OCI-LY3 (cell line): Measurements from ENCODE around the gene WBP1.
A peak's percentile ranks its signal among the peaks of the same experiment; 100 is the strongest.

Source experiments
- H2AFZ ChIP-seq: fragments of 200-600, 300-600 bp; shearing (Covaris generic); 2 replicates; pipeline ENCODE4 v1.6.0; 2014; ENCODE audit warnings: antibody characterized with exemption, low read depth, low read length
- H3K27ac ChIP-seq: fragments of 200-600, 300-600 bp; sonication (generic); 2 replicates; pipeline ENCODE4 v1.5.1; 2014; ENCODE audit warnings: mild to moderate bottlenecking, low read length, moderate library complexity, mixed read lengths
- H3K27me3 ChIP-seq: fragments of 200-600, 300-600 bp; sonication (generic); 2 replicates; pipeline ENCODE4 v1.6.1; 2014; ENCODE audit warnings: low read depth, low read length, mixed read lengths
- H3K36me3 ChIP-seq: fragments of 200-600, 300-600 bp; sonication (generic); replicated peaks from 2 replicates; pipeline ENCODE3; 2014; ENCODE audit warnings: low read depth, low read length, mixed read lengths
- H3K4me1 ChIP-seq: fragments of 300-600, 200-600 bp; sonication (generic); 2 replicates; pipeline ENCODE4 v1.6.1; 2014; ENCODE audit warnings: low read length, mixed read lengths
- H3K4me2 ChIP-seq: fragments of 200-600, 300-600 bp; sonication (generic); 2 replicates; pipeline ENCODE4 v1.6.1; 2014; ENCODE audit warnings: low read length, mixed read lengths
- H3K4me3 ChIP-seq: fragments of 300-600, 200-600 bp; sonication (generic); 2 replicates; pipeline ENCODE4 v1.5.1; 2014; ENCODE audit warnings: antibody characterized with exemption, mild to moderate bottlenecking, low read length, moderate library complexity
- H3K79me2 ChIP-seq: fragments of 300-600, 200-600 bp; shearing (Covaris generic); 2 replicates; pipeline ENCODE4 v1.6.1; 2014; ENCODE audit warnings: mild to moderate bottlenecking, low read length, mixed read lengths
- H3K9ac ChIP-seq: fragments of 300-600, 200-600 bp; shearing (Covaris generic); 2 replicates; pipeline ENCODE4 v1.6.0; 2014; ENCODE audit warnings: mild to moderate bottlenecking, low read length, moderate library complexity
- H3K9me3 ChIP-seq: fragments of 200-600, 300-600 bp; shearing (Covaris generic); 2 replicates; pipeline ENCODE4 v1.6.1; 2014; ENCODE audit warnings: low read length, mixed read lengths; ENCODE audit not compliant: insufficient read depth
- H4K20me1 ChIP-seq: fragments of 200-600, 300-600 bp; sonication (generic); 2 replicates; pipeline ENCODE4 v1.6.1; 2016; ENCODE audit warnings: low read length, mixed read lengths; ENCODE audit not compliant: insufficient read depth
- CTCF ChIP-seq: fragments of 200-600, 300-600 bp; sonication (generic); IDR thresholded peaks from 2 replicates; pipeline ENCODE4 v1.5.1; 2014; ENCODE audit warnings: antibody characterized with exemption, low read length, low read depth
- EZH2phosphoT487 ChIP-seq: fragments of 200-600 bp; shearing (Covaris generic); IDR thresholded peaks from 2 replicates; pipeline ENCODE4 v1.6.1; 2018; ENCODE audit warnings: antibody characterized with exemption, mixed run types, low read depth

The WBP1 gene

GRCh38 chr2:74501335-74502071 is 43.3 kb downstream of the WBP1 start:
- H4K20me1 ChIP-seq: no peaks in the 10 kb centered on the region
- H3K4me1 ChIP-seq: peaks cover 14% of the 10 kb centered on the region; the same call in 1 of the 2 replicates
- H3K4me2 ChIP-seq: no peak overlapping the region
- peaks cover 5% of the 10 kb centered on the region for H3K79me2 ChIP-seq
- H3K9me3 ChIP-seq: no peaks in the 10 kb centered on the region
- no peak overlapping the region for H3K27ac ChIP-seq
- H3K4me3 ChIP-seq: no peak overlapping the region
- H3K27me3 ChIP-seq: no peaks in the 10 kb centered on the region
- peaks cover 13% of the 10 kb centered on the region for H3K36me3 ChIP-seq
- H3K9ac ChIP-seq: no peak overlapping the region
- TF ChIP-seq CTCF (no peak), EZH2phosphoT487 (no peak)
- no peak overlapping the region for H2AFZ ChIP-seq

GRCh38 chr2:74502147-74502719 is 44.0 kb downstream of the WBP1 start:
- peak overlapping the region; percentile 77 for H3K4me3 ChIP-seq
- H2AFZ ChIP-seq: 0 out of 2 replicates have a peak overlapping the region, but pooled peaks have one; percentile 39
- no peaks in the 10 kb centered on the region for H4K20me1 ChIP-seq
- peaks cover 16% of the 10 kb centered on the region; the same call in 1 of the 2 replicates for H3K4me1 ChIP-seq
- H3K9ac ChIP-seq: peak overlapping the region; percentile 73
- peak overlapping the region; percentile 72 for H3K4me2 ChIP-seq
- no peaks in the 10 kb centered on the region for H3K9me3 ChIP-seq
- peaks cover 11% of the 10 kb centered on the region for H3K79me2 ChIP-seq
- no peak for TF ChIP-seq EZH2phosphoT487
- TF ChIP-seq CTCF: no peak
- H3K36me3 ChIP-seq: peaks cover 13% of the 10 kb centered on the region
- no peaks in the 10 kb centered on the region for H3K27me3 ChIP-seq
- no peak overlapping the region for H3K27ac ChIP-seq

GRCh38 chr2:74502720-74503505 is 44.7 kb downstream of the WBP1 start:
- H3K4me2 ChIP-seq: peak overlapping the region; percentile 72
- no peaks in the 10 kb centered on the region for H3K27me3 ChIP-seq
- no peaks in the 10 kb centered on the region for H4K20me1 ChIP-seq
- H3K79me2 ChIP-seq: peaks cover 11% of the 10 kb centered on the region
- peaks cover 13% of the 10 kb centered on the region for H3K36me3 ChIP-seq
- H3K27ac ChIP-seq: no peak overlapping the region
- peaks cover 16% of the 10 kb centered on the region; the same call in 1 of the 2 replicates for H3K4me1 ChIP-seq
- H2AFZ ChIP-seq: peak overlapping the region; percentile 39; the same call in 1 of the 2 replicates
- TF ChIP-seq EZH2phosphoT487 (no peak), CTCF (no peak; the same call in 1 of the 2 replicates)
- H3K9ac ChIP-seq: peak overlapping the region; percentile 73
- H3K4me3 ChIP-seq: peak overlapping the region; percentile 77
- no peaks in the 10 kb centered on the region for H3K9me3 ChIP-seq
